Esophagus (tissue), 2 donors: ENCODE data around the gene CFDP1. TPM values are rescaled to one million over a fixed set of nuclear protein-coding genes. Genes with fewer than 3 reads are reported as not detected.

Experiments used
- H3K27ac ChIP-seq, 2 donors: one replicate each; pipeline ENCODE4 v1.5.1; 2013; ENCODE audit warnings: low read depth in 2 of 2, mild to moderate bottlenecking in 2 of 2, inconsistent platforms in 1 of 2, low read length in 1 of 2, moderate library complexity in 1 of 2
- H3K27me3 ChIP-seq, 2 donors: one replicate each; pipeline ENCODE4 v1.6.1; 2013; ENCODE audit warnings: low read length in 2 of 2, control low read depth in 1 of 2, mild to moderate bottlenecking in 1 of 2; ENCODE audit not compliant: insufficient read depth in 2 of 2, control insufficient read depth in 1 of 2
- H3K36me3 ChIP-seq, 2 donors: one replicate each; pipeline ENCODE4 v1.6.1; 2013; ENCODE audit warnings: low read length in 1 of 2; ENCODE audit not compliant: control insufficient read depth in 2 of 2, insufficient read depth in 2 of 2
- H3K4me1 ChIP-seq, 2 donors: one replicate each; pipeline ENCODE4 v1.6.1; 2013; ENCODE audit warnings: low read length in 1 of 2; ENCODE audit not compliant: control insufficient read depth in 2 of 2, insufficient read depth in 2 of 2
- H3K4me3 ChIP-seq, 2 donors: one replicate each; pipeline ENCODE4 v1.5.1; 2013; ENCODE audit warnings: low read length in 2 of 2, mild to moderate bottlenecking in 2 of 2, low read depth in 1 of 2, moderate library complexity in 1 of 2
- H3K9me3 ChIP-seq, 2 donors: one replicate each; pipeline ENCODE4 v1.6.1; 2013; ENCODE audit warnings: mild to moderate bottlenecking in 2 of 2, low read depth in 1 of 2, low read length in 1 of 2, moderate library complexity in 1 of 2; ENCODE audit not compliant: control insufficient read depth in 2 of 2, insufficient read depth in 1 of 2
- WGBS, 2 donors: extraction: QIAGEN DNeasy Blood & Tissue Kit; methylation state at CpG; one replicate each; pipeline ENCODE4 v1.1.7; 2013; 5-methylcytosine and 5-hydroxymethylcytosine counted together
- polyA plus RNA-seq, 2 donors: library from polyadenylated mRNA; stranded (reverse); fragments of 200-250 nt; gene quantifications; one replicate each; pipeline ENCODE4 v1.2.3, GENCODE V29; 2013
- donor health status: healthy with polysubstance abuse.
- donor health status: Bipolar disorder and iron deficiency.

CFDP1 gene
- polyA plus RNA-seq, 2 donors = 34.9 to 37.1 TPM

GRCh38 chr16:75378616-75379015 is 54.7 kb downstream of the CFDP1 start:
- H3K9me3 ChIP-seq = no peaks in the 10 kb centered on the region
- WGBS, 2 donors = 78 to 90% methylated on average over 2 of the region's 2 CpGs
- no peaks in the 10 kb centered on the region for H3K4me1 ChIP-seq
- no peak overlapping the region for H3K27ac ChIP-seq
- H3K36me3 ChIP-seq = no peaks in the 10 kb centered on the region
- H3K4me3 ChIP-seq = no peak overlapping the region
- no peaks in the 10 kb centered on the region for H3K27me3 ChIP-seq

- Histone ChIP-seq H3K27me3 (no peaks in the 10 kb centered on the region), H3K27ac (no peak overlapping the region), H3K4me1 (no peaks in the 10 kb centered on the region), H3K36me3 (no peaks in the 10 kb centered on the region), H3K9me3 (no peaks in the 10 kb centered on the region), H3K4me3 (no peak overlapping the region)
- WGBS, 2 donors = 44 to 48% methylated on average over 6 of the region's 6 CpGs
Measured at GRCh38 chr16:75377729-75378386, 55.4 kb downstream of the CFDP1 start.

GRCh38 chr16:75376475-75377161 is 56.7 kb downstream of the CFDP1 start:
- H3K9me3 ChIP-seq = no peaks in the 10 kb centered on the region
- H3K4me1 ChIP-seq = no peaks in the 10 kb centered on the region
- 67 to 72% methylated on average over 7 of the region's 7 CpGs for WGBS, 2 donors
- H3K27ac ChIP-seq = no peak overlapping the region
- no peaks in the 10 kb centered on the region for H3K27me3 ChIP-seq
- H3K4me3 ChIP-seq = no peak overlapping the region
- H3K36me3 ChIP-seq = no peaks in the 10 kb centered on the region

GRCh38 chr16:75374388-75374787 is 58.9 kb downstream of the CFDP1 start:
- H3K4me1 ChIP-seq = no peaks in the 10 kb centered on the region
- no peaks in the 10 kb centered on the region for H3K36me3 ChIP-seq
- no peaks in the 10 kb centered on the region for H3K27me3 ChIP-seq
- H3K4me3 ChIP-seq = no peak overlapping the region
- H3K27ac ChIP-seq = no peak overlapping the region
- 96% methylated on average over 2 of the region's 2 CpGs for WGBS, 2 donors
- no peaks in the 10 kb centered on the region for H3K9me3 ChIP-seq

GRCh38 chr16:75372236-75372856 is 61.0 kb downstream of the CFDP1 start:
- Histone ChIP-seq H3K27ac (no peak overlapping the region), H3K9me3 (no peaks in the 10 kb centered on the region), H3K36me3 (no peaks in the 10 kb centered on the region), H3K4me3 (no peak overlapping the region), H3K27me3 (no peaks in the 10 kb centered on the region), H3K4me1 (no peaks in the 10 kb centered on the region)
- WGBS, 2 donors = 60 to 67% methylated on average over 3 of the region's 3 CpGs

- 50 to 64% methylated on average over 3 of the region's 3 CpGs for WGBS, 2 donors
- Histone ChIP-seq H3K4me1 (no peaks in the 10 kb centered on the region), H3K4me3 (no peak overlapping the region)
Measured at GRCh38 chr16:75371171-75371570, 62.1 kb downstream of the CFDP1 start.

GRCh38 chr16:75364286-75364791 is 69.0 kb downstream of the CFDP1 start:
- no peaks in the 10 kb centered on the region for H3K4me1 ChIP-seq
- WGBS, 2 donors = 90 to 91% methylated on average over 2 of the region's 2 CpGs
- H3K27ac ChIP-seq = no peak overlapping the region
- H3K27me3 ChIP-seq = no peaks in the 10 kb centered on the region
- no peaks in the 10 kb centered on the region for H3K9me3 ChIP-seq
- no peaks in the 10 kb centered on the region for H3K36me3 ChIP-seq
- no peak overlapping the region for H3K4me3 ChIP-seq

More at GRCh38 chr16:75371171-75371570, 62.1 kb downstream of the CFDP1 start:
- Histone ChIP-seq H3K27ac (no peak overlapping the region), H3K36me3 (no peaks in the 10 kb centered on the region), H3K9me3 (no peaks in the 10 kb centered on the region), H3K27me3 (no peaks in the 10 kb centered on the region)

- H3K27me3 ChIP-seq = no peaks in the 10 kb centered on the region
- H3K36me3 ChIP-seq = no peaks in the 10 kb centered on the region
- no peak overlapping the region for H3K27ac ChIP-seq
- H3K4me1 ChIP-seq = no peaks in the 10 kb centered on the region
- WGBS, 2 donors = 90 to 92% methylated on average over 3 of the region's 3 CpGs
- H3K9me3 ChIP-seq = no peaks in the 10 kb centered on the region
- no peak overlapping the region for H3K4me3 ChIP-seq
Measured at GRCh38 chr16:75362846-75363245, 70.5 kb downstream of the CFDP1 start.

GRCh38 chr16:75361936-75362335 is 71.4 kb downstream of the CFDP1 start:
- WGBS, 2 donors = 83 to 93% methylated on average over 5 of the region's 5 CpGs
- Histone ChIP-seq H3K4me3 (no peak overlapping the region), H3K36me3 (no peaks in the 10 kb centered on the region), H3K9me3 (no peaks in the 10 kb centered on the region), H3K27me3 (no peaks in the 10 kb centered on the region), H3K4me1 (no peaks in the 10 kb centered on the region), H3K27ac (no peak overlapping the region)
